K562 (cell line): ENCODE measurements around the gene TMEM273. TPM values are rescaled to one million over a fixed set of nuclear protein-coding genes. Genes with fewer than 3 reads are reported as not detected.

Experiments used
- CBFA2T3 ChIP-seq: fragments of 450-650 bp; IDR thresholded peaks from 2 replicates; pipeline ENCODE4 v1.6.1; 2017
- CHD2 ChIP-seq: IDR thresholded peaks from 2 replicates; pipeline ENCODE4 v1.6.1; 2011; ENCODE audit warnings: low read depth, low read length
- DACH1 ChIP-seq: fragments of 450-650 bp; IDR thresholded peaks from 2 replicates; pipeline ENCODE4 v1.6.1; 2018; ENCODE audit not compliant: partially characterized antibody
- DNMT1 ChIP-seq: fragments of 450-650 bp; IDR thresholded peaks from 2 replicates; pipeline ENCODE4 v1.6.1; 2016; ENCODE audit warnings: antibody characterized with exemption, mild to moderate bottlenecking
- E2F3 ChIP-seq: fragments of 250-450 bp; sonication (Bioruptor Pico); IDR thresholded peaks from 2 replicates; pipeline ENCODE4 v1.4.0; 2020; ENCODE audit warnings: mild to moderate bottlenecking
- IFI16 ChIP-seq: fragments of 250-450 bp; sonication (Bioruptor Pico); IDR thresholded peaks from 2 replicates; pipeline ENCODE4 v2.1.2; 2022; ENCODE audit warnings: mild to moderate bottlenecking, inconsistent platforms
- NCOA1 ChIP-seq: fragments of 450-650 bp; IDR thresholded peaks from 2 replicates; pipeline ENCODE4 v1.6.1; 2016; ENCODE audit warnings: low read depth
- NR3C1 ChIP-seq: sonication (generic); formaldehyde crosslinking; IDR thresholded peaks from 2 replicates; pipeline ENCODE4 v1.8.1; 2022; ENCODE audit warnings: missing genetic modification reagents
- SIX5 ChIP-seq, 2 experiments: IDR thresholded peaks; 2 replicates each; pipeline ENCODE4 v1.6.1; 2011; ENCODE audit warnings: low read length in 2 of 2, borderline replicate concordance in 1 of 2, low read depth in 1 of 2, mild to moderate bottlenecking in 1 of 2, moderate library complexity in 1 of 2; ENCODE audit not compliant: insufficient read depth in 1 of 2
- SMARCB1 ChIP-seq: IDR thresholded peaks from 2 replicates; pipeline ENCODE4 v1.6.1; 2011; ENCODE audit warnings: improper control_type of control experiment, low read depth; ENCODE audit not compliant: insufficient read length
- ZEB2 ChIP-seq: fragments of 450-650 bp; IDR thresholded peaks from 2 replicates; pipeline ENCODE4 v1.6.1; 2016
- ZNF445 ChIP-seq: fragments of 250-450 bp; sonication (Bioruptor Pico); IDR thresholded peaks from 2 replicates; pipeline ENCODE4 v1.4.0; 2020; ENCODE audit warnings: low read depth, mild to moderate bottlenecking, moderate library complexity
- ZNF589 ChIP-seq: fragments of 200-800 bp; sonication (Bioruptor generic); IDR thresholded peaks from 2 replicates; pipeline ENCODE4 v1.6.1; 2016; ENCODE audit warnings: low read depth, missing genetic modification characterization, missing compliant biosample characterization
- polyA plus RNA-seq, 8 experiments: library from polyadenylated mRNA; depleted of rRNA in 4 of 8; stranded (reverse) in 5 of 8; unstranded in 3 of 8; fragments of >200 nt; fragmentation: Nextera tagmentation in 2 of 8; fragmentation: Illumina TruSeq in 1 of 8; extraction: Ambion mirVana in 2 of 8; extraction: Trizol in 1 of 8; gene quantifications; 2 replicates each; pipeline versions ENCODE4 v1.2.1 to v1.2.3, GENCODE V29; 2011 to 2014; ENCODE audit warnings: inconsistent platforms in 1 of 8, missing spikeins in 1 of 8
- total RNA-seq, 7 experiments: library from RNA; depleted of rRNA in 6 of 7; stranded (reverse); fragments of >200 nt in 6 of 7; fragmentation: Illumina TruSeq in 2 of 7; extraction: Trizol in 2 of 7; gene quantifications; 2 replicates each; pipeline versions ENCODE4 v1.2.1 to v1.2.3, GENCODE V29; 2011 to 2021; ENCODE audit warnings: low replicate concordance in 1 of 7
- TF ChIP-seq, protein P1 (sequence below), 2 experiments: fragments of 450-650 bp; formaldehyde crosslinking in 1 of 2; IDR thresholded peaks; 2 replicates each; pipeline versions ENCODE4 v1.4.0 to v1.6.1; 2014 to 2020; ENCODE audit warnings: mild to moderate bottlenecking in 2 of 2, borderline replicate concordance in 1 of 2, low read depth in 1 of 2
- TF ChIP-seq, protein P2 (sequence below): sonication (generic); IDR thresholded peaks from 2 replicates; pipeline ENCODE4 v1.6.1; 2016
- TF ChIP-seq, protein P3 (sequence below): IDR thresholded peaks from 2 replicates; pipeline ENCODE4 v1.6.1; 2014; ENCODE audit warnings: antibody characterized with exemption
- TF ChIP-seq, protein P4 (sequence below): fragments of 450-650 bp; formaldehyde crosslinking; IDR thresholded peaks from 2 replicates; pipeline ENCODE4 v1.4.0; 2020; ENCODE audit warnings: mild to moderate bottlenecking, mixed read lengths

TMEM273 gene
- total and polyA plus RNA-seq, 9 of the 15 experiments (the other 6 are each of a cell fraction or from before 2014, with no cell fraction given) = 39.2 to 131 (median 95.6) TPM

DNA sequence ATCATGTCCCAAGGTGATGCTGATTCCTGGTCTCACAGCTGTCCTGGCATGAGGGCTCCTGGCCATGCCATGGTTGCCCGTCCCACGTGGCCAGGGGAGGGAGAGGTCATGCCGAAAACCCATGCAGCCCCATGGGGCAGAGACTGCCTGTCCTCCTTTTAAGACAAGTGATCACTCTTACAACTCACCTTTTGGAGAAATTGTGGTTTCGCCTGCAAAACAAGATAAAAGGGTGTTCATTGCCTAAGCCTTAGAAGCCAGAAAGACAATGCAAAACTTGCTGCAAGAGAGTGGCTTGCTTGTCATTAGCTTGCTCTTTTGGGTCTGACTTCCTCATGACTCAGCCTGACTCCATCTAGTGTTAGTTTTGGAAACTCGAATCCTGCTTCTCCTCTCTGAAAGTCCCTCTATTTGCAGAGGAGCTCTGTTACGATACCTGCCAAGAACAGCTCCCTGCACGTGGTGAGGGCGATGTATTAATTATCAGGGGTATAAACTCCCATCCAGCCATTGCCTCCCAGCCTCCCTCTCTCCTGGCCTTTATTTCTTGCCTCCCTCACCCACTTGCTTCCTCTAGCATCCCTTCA is 26.7 kb downstream of the TMEM273 start (continued):
- TF ChIP-seq, protein P1, sequence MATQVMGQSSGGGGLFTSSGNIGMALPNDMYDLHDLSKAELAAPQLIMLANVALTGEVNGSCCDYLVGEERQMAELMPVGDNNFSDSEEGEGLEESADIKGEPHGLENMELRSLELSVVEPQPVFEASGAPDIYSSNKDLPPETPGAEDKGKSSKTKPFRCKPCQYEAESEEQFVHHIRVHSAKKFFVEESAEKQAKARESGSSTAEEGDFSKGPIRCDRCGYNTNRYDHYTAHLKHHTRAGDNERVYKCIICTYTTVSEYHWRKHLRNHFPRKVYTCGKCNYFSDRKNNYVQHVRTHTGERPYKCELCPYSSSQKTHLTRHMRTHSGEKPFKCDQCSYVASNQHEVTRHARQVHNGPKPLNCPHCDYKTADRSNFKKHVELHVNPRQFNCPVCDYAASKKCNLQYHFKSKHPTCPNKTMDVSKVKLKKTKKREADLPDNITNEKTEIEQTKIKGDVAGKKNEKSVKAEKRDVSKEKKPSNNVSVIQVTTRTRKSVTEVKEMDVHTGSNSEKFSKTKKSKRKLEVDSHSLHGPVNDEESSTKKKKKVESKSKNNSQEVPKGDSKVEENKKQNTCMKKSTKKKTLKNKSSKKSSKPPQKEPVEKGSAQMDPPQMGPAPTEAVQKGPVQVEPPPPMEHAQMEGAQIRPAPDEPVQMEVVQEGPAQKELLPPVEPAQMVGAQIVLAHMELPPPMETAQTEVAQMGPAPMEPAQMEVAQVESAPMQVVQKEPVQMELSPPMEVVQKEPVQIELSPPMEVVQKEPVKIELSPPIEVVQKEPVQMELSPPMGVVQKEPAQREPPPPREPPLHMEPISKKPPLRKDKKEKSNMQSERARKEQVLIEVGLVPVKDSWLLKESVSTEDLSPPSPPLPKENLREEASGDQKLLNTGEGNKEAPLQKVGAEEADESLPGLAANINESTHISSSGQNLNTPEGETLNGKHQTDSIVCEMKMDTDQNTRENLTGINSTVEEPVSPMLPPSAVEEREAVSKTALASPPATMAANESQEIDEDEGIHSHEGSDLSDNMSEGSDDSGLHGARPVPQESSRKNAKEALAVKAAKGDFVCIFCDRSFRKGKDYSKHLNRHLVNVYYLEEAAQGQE (IDR thresholded peaks at IDR 0.05; ENCODE audit: borderline replicate concordance) = peak; percentile 79; the same call in 1 of the 2 replicates
- TF ChIP-seq, protein P1 (CRISPR knock-in tag; IDR thresholded peaks at IDR 0.05; ENCODE audit: low read depth) = no peak
- no peak for TF ChIP-seq E2F3
- TF ChIP-seq, protein P2, sequence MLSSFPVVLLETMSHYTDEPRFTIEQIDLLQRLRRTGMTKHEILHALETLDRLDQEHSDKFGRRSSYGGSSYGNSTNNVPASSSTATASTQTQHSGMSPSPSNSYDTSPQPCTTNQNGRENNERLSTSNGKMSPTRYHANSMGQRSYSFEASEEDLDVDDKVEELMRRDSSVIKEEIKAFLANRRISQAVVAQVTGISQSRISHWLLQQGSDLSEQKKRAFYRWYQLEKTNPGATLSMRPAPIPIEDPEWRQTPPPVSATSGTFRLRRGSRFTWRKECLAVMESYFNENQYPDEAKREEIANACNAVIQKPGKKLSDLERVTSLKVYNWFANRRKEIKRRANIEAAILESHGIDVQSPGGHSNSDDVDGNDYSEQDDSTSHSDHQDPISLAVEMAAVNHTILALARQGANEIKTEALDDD = peak; percentile 54; the same call in 1 of the 2 replicates
- TF ChIP-seq CHD2 = 0 out of 2 replicates have a peak, but pooled peaks have one; percentile 36
- no peak for TF ChIP-seq DACH1
- TF ChIP-seq, protein P3, sequence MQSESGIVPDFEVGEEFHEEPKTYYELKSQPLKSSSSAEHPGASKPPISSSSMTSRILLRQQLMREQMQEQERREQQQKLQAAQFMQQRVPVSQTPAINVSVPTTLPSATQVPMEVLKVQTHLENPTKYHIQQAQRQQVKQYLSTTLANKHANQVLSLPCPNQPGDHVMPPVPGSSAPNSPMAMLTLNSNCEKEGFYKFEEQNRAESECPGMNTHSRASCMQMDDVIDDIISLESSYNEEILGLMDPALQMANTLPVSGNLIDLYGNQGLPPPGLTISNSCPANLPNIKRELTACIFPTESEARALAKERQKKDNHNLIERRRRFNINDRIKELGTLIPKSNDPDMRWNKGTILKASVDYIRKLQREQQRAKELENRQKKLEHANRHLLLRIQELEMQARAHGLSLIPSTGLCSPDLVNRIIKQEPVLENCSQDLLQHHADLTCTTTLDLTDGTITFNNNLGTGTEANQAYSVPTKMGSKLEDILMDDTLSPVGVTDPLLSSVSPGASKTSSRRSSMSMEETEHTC = peak; percentile 17; the same call in 1 of the 2 replicates
- TF ChIP-seq, protein P4, sequence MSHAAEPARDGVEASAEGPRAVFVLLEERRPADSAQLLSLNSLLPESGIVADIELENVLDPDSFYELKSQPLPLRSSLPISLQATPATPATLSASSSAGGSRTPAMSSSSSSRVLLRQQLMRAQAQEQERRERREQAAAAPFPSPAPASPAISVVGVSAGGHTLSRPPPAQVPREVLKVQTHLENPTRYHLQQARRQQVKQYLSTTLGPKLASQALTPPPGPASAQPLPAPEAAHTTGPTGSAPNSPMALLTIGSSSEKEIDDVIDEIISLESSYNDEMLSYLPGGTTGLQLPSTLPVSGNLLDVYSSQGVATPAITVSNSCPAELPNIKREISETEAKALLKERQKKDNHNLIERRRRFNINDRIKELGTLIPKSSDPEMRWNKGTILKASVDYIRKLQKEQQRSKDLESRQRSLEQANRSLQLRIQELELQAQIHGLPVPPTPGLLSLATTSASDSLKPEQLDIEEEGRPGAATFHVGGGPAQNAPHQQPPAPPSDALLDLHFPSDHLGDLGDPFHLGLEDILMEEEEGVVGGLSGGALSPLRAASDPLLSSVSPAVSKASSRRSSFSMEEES = no peak
- peak; percentile 86 for TF ChIP-seq CBFA2T3
- peak; percentile 35; the same call in 1 of the 2 replicates for TF ChIP-seq ZNF589 (CRISPR knock-in tag)
- TF ChIP-seq NCOA1 = peak; percentile 64; the same call in 1 of the 2 replicates
- TF ChIP-seq IFI16 (CRISPR knock-in tag) = no peak
- TF ChIP-seq SMARCB1 = no peak
- no peak for TF ChIP-seq ZNF445 (CRISPR knock-in tag)
- TF ChIP-seq NR3C1 = no peak
- TF ChIP-seq ZEB2 = peak; percentile 89
- no peak for TF ChIP-seq SIX5 (IDR thresholded peaks at IDR 0.05; ENCODE audit: borderline replicate concordance in 1 of 2, insufficient read depth in 1 of 2, low read depth in 1 of 2, low read length in 2 of 2)
- TF ChIP-seq DNMT1 = no peak
